Esophagus muscularis mucosa (tissue), 4 donors: Measurements from ENCODE around the gene EPC1. TPM values are rescaled to one million over a fixed set of nuclear protein-coding genes. Genes with fewer than 3 reads are reported as not detected.

ENCODE experiments used
- DNase-seq: peaks from one replicate; pipeline ENCODE4 v3.0.0-alpha.2; 2017; ENCODE audit errors: extremely low spot score
- H3K27ac ChIP-seq, 4 donors: fragments of 200-600 bp; sonication (generic); replicated peaks in 1 of 4; 1 replicate in 3 of 4; 2 replicates in 1 of 4; pipeline ENCODE4 v1.5.1; 2016 to 2019; ENCODE audit warnings: mild to moderate bottlenecking in 1 of 4
- H3K27me3 ChIP-seq, 4 donors: fragments of 200-600 bp; sonication (generic); one replicate each; pipeline versions ENCODE4 v1.5.1 to v1.6.0; 2016 to 2019
- H3K36me3 ChIP-seq, 4 donors: fragments of 200-600 bp; sonication (generic); one replicate each; pipeline ENCODE4 v1.5.1; 2016 to 2019
- H3K4me1 ChIP-seq, 4 donors: fragments of 200-600 bp; sonication (generic); one replicate each; pipeline ENCODE4 v1.5.1; 2016 to 2019
- H3K4me3 ChIP-seq, 4 donors: fragments of 200-600 bp; sonication (generic); 1 replicate in 2 of 4; 2 replicates in 2 of 4; pipeline ENCODE4 v1.5.1; 2016 to 2019; ENCODE audit warnings: mild to moderate bottlenecking in 4 of 4, moderate library complexity in 1 of 4
- H3K9me3 ChIP-seq, 4 donors: fragments of 200-600 bp; sonication (generic); 1 replicate in 3 of 4; 2 replicates in 1 of 4; pipeline ENCODE4 v1.5.1; 2016 to 2019
- CTCF ChIP-seq, 3 experiments: fragments of 200-600 bp in 2 of 3; fragments of 450-650 bp in 1 of 3; sonication (generic) in 2 of 3; IDR thresholded peaks; one replicate each; pipeline ENCODE4 v1.5.1; 2017 to 2019; ENCODE audit warnings: antibody characterized with exemption in 3 of 3, mild to moderate bottlenecking in 2 of 3, moderate library complexity in 1 of 3
- EP300 ChIP-seq: sonication (generic); formaldehyde crosslinking; IDR thresholded peaks from one replicate; pipeline ENCODE4 v1.6.1; 2017; ENCODE audit warnings: antibody characterized with exemption
- POLR2A ChIP-seq: fragments of 450-650 bp; IDR thresholded peaks from one replicate; pipeline ENCODE4 v1.6.1; 2017; ENCODE audit warnings: antibody characterized with exemption, moderate library complexity, mild to moderate bottlenecking, low read depth
- POLR2AphosphoS5 ChIP-seq, 2 donors: sonication (generic); formaldehyde crosslinking; IDR thresholded peaks; one replicate each; pipeline ENCODE4 v1.6.1; 2017; ENCODE audit warnings: antibody characterized with exemption in 2 of 2
- WGBS: methylation state at CpG from one replicate; pipeline ENCODE4 v1.1.5; 2018; 5-methylcytosine and 5-hydroxymethylcytosine counted together
- intact Hi-C: fragments of 100-400 bp; cut with DNase I; formaldehyde crosslinking; loops from one replicate; pipeline ENCODE4 v1.15.1; 2023
- total RNA-seq, 4 donors: library from RNA; depleted of rRNA; stranded (reverse); fragments of >200 nt; gene quantifications; one replicate each; pipeline versions ENCODE4 v1.1.0 to v1.2.1, GENCODE V29; 2016

EPC1 gene
- total RNA-seq, 4 donors from 2014 or later, result 23.5 to 40.4 (median 35.2) TPM

- Histone ChIP-seq H3K36me3 (peaks cover 0 to 12% (median 0%) of the 10 kb centered on the region in 4 donors), H3K27ac (peak overlapping the region in 1 of 4 donors; percentile 20), H3K4me3 (no peak overlapping the region), H3K9me3 (no peaks in the 10 kb centered on the region), H3K4me1 (peaks cover 75 to 100% (median 97%) of the 10 kb centered on the region in 4 donors), H3K27me3 (no peaks in the 10 kb centered on the region)
- intact Hi-C loops, result loop anchor here (10.0 kb wide), 1 partner anchor 146 kb away; no protein-coding TSS in a partner anchor
- DNase-seq, result no peak
- WGBS, result 44% methylated on average over 4 of the region's 4 CpGs
- no peak for TF ChIP-seq CTCF (IDR thresholded peaks at IDR 0.05)
- TF ChIP-seq POLR2AphosphoS5 (IDR thresholded peaks at IDR 0.05), result no peak
- no peak for TF ChIP-seq EP300
- no peak for TF ChIP-seq POLR2A
Observed at GRCh38 chr10:32340596-32341180, 6.3 kb downstream of the EPC1 start.

GRCh38 chr10:32338262-32338661 is 8.7 kb downstream of the EPC1 start:
- no peaks in the 10 kb centered on the region for H3K36me3 ChIP-seq
- DNase-seq, result no peak
- TF ChIP-seq CTCF (IDR thresholded peaks at IDR 0.05) (no peak), POLR2AphosphoS5 (IDR thresholded peaks at IDR 0.05) (no peak), POLR2A (no peak), EP300 (no peak)
- no peak overlapping the region for H3K27ac ChIP-seq
- H3K27me3 ChIP-seq, result no peaks in the 10 kb centered on the region
- peaks cover 83 to 100% (median 97%) of the 10 kb centered on the region in 4 donors for H3K4me1 ChIP-seq
- H3K4me3 ChIP-seq, result no peak overlapping the region
- no peaks in the 10 kb centered on the region for H3K9me3 ChIP-seq
- intact Hi-C loops, result no loop called here
- 95% methylated on average over 3 of the region's 3 CpGs for WGBS

GRCh38 chr10:32337350-32337749 is 9.6 kb downstream of the EPC1 start:
- TF ChIP-seq POLR2AphosphoS5 (IDR thresholded peaks at IDR 0.05) (no peak), EP300 (no peak), CTCF (IDR thresholded peaks at IDR 0.05) (no peak), POLR2A (no peak)
- no peak for DNase-seq
- Histone ChIP-seq H3K27ac (no peak overlapping the region), H3K36me3 (no peaks in the 10 kb centered on the region), H3K4me3 (no peak overlapping the region), H3K27me3 (no peaks in the 10 kb centered on the region), H3K4me1 (peaks cover 85 to 100% (median 97%) of the 10 kb centered on the region in 4 donors), H3K9me3 (no peaks in the 10 kb centered on the region)
- intact Hi-C loops, result no loop called here
- WGBS, result 91% methylated on average over 1 of the region's 1 CpG

- intact Hi-C loops, result no loop called here
- Histone ChIP-seq H3K27ac (no peak overlapping the region), H3K4me1 (peaks cover 91 to 100% (median 96%) of the 10 kb centered on the region in 4 donors), H3K9me3 (no peaks in the 10 kb centered on the region), H3K4me3 (no peak overlapping the region), H3K27me3 (no peaks in the 10 kb centered on the region), H3K36me3 (no peaks in the 10 kb centered on the region)
- TF ChIP-seq POLR2A (no peak), POLR2AphosphoS5 (IDR thresholded peaks at IDR 0.05) (no peak), CTCF (IDR thresholded peaks at IDR 0.05) (no peak), EP300 (no peak)
- 89% methylated on average over 3 of the region's 3 CpGs for WGBS
- no peak for DNase-seq
Observed at GRCh38 chr10:32333849-32334248, 13.1 kb downstream of the EPC1 start.
